Measurements from ENCODE around the gene LRIT3.

DNA sequence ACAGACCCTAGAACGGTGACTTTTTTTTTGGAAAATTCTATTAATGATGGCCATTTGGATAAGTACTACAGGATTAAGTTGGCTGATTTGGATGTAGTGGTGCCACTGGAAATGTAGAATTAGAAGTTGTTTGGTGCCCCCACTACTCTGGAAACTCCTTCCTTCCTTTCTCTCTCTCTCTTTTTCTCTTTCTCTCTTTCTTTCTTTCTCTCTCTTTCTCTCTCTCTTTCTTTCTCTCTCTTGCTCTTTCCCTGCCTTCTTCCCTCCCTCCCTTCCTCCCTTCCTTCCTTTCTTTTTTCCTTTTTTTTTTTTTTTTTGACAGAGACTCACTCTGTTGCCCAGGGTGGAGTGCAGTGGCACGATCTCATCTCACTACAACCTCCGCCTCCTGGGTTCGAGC is 29.6 kb upstream of the LRIT3 start:
- no peak for TF ChIP-seq CTCF (IDR thresholded peaks at IDR 0.05)
- no peak for TF ChIP-seq POLR2A (IDR thresholded peaks at IDR 0.05)
